Measurements from ENCODE around the gene C1orf74.

The C1orf74 gene

DNA sequence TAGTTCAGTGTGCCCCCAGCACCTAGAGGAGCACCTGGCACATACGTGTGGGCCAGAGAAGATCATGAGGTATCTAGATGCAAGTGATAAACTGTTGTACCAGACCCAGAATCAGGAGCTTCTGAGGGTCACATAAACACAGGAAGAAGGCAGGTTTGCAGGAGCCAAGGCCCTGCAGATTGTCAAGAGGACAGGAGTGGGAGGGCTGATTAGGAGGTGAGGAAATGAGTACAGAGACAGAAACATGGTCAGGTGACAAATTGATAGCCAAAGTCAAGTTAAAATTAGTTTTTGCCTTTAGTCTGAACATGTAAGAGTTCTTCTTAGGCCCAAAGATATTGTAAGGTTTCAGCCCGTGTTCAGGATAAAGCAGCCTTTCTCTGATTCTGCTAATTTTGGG, 42.5 kb downstream of the C1orf74 start:
- FAIRE-seq = no peak

DNA sequence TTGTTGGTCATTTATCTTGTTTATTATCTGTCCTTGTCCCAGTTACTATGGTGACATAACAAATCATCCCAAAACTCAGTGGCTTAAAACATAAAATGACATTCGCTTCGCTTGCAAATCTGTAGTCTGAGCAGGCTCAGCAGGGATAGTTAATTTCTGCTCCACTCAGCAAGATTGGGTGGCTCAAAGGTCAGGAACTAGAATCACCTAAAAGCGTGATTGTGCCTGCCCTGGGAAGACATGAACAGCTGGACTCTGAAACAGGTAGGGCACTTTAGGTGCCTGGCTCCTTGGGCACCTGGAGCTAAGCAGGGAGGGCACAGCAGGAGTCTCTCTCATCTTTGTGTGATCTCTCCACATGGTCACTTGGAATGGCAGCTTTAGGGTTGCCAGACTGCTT, 43.2 kb downstream of the C1orf74 start:
- no peak for FAIRE-seq

DNA sequence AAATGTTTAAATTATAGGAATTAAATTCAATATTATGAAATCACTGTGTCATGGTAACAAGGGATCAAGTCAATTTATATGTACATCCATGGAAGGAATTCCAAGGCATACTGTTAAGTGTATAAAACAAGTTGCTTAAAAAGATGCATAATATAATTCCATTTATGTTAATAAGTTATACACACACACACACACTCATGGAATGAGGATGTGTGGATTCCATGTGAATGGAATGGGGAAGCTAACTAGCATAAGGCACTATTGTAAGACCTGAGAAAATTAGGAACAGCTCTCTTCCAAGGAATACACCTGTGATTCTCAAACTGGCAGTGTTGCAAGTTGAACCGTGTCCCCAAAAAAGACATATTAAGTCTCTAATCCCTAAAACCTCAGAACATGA, 46.1 kb downstream of the C1orf74 start:
- FAIRE-seq = no peak

DNA sequence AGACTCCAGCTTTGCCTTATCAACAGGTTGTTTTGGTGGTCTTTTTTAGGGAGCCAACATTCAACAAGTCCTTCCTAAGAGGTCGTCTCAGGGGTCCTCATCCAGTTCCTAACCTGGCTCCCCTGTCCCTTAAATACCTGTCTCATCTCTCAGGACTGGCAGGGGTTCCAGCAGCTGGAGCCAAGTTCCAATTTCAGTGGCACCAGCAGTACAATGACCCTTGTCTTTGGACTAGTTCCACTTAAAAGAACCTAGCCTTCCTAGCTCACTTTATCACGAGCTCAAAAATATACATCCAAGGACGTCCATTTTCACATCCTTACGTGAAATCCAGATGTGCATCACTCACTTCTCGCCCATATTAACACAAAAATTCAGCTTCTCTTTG, 47.2 kb downstream of the C1orf74 start:
- FAIRE-seq = no peak

DNA sequence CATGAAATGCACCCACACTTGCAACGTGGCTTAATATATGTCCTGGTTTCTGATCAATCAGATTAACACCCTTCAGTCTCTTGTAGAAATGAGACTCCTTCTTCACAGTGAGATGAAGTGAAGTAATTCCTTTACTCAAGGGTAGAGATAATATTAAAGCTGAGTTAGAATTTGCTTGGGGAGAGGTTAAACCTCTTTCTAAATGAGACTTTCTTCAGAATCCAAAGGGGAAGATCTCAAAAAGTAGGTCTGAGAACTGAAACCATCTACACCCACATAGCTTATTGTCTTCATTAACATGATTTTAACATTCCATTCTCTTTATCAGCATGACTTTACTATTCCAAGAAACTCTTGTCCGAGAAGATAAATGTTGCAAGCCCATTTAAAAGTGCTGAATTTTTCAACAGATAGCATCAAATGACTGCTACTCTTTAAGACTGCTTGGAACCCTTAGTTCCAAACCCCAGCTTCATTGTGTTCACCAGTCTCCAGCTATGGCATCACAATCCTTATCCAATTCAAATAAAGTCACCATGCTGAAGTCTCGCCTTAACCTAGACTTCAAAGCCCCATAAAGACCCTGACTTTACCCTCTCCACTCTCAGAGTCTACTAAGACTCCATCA, 47.8 kb downstream of the C1orf74 start:
- FAIRE-seq = no peak

GRCh38 chr1:209733409-209734192, 50.8 kb downstream of the C1orf74 start:
- FAIRE-seq = no peak

GRCh38 chr1:209732725-209733124, 51.6 kb downstream of the C1orf74 start:
- no peak for FAIRE-seq

DNA sequence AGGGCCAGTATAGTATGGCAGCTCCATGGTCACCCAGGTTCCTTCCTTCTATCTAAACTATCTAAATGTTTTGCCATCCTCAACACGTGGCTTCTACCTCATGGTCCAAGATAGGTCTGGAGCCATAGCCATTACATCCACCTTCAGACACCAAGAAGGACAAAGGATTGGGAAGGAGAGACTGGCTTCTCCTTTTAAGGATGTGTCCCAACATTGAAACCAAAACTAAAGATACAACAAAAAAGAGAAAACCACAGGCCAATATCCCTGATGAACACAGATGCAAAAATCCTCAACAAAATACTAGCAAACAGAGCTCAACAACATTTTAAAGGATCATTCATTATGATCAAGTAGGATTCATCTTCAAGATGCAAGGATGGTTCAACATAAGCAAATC, 54.9 kb downstream of the C1orf74 start:
- FAIRE-seq = no peak

Data from TTC549 (cell line).